Gastroesophageal sphincter (tissue), 4 donors: ENCODE data around the gene CALB2. TPM values are rescaled to one million over a fixed set of nuclear protein-coding genes. Genes with fewer than 3 reads are reported as not detected.

Experiments
- total RNA-seq, 4 donors: library from RNA; depleted of rRNA; stranded (reverse); fragments of >200 nt; gene quantifications; one replicate each; pipeline ENCODE4 v1.1.0, GENCODE V29; 2016

CALB2 gene
- total RNA-seq, 4 donors from 2014 or later = 0.85 to 2.8 TPM; not detected in 2

Other genes starting within 250 kb of the CALB2 start
- 10 to 100 TPM in 1 of 4 donors, 1 to 10 TPM in 2, under 1 TPM in 1; 0.35 to 10.3 (median 4.3) TPM for gene HYDIN, start 128.0 kb upstream of the CALB2 start, total RNA-seq
- 10 to 100 TPM; 10.6 to 30.2 (median 22.7) TPM for gene CMTR2, start 69.3 kb upstream of the CALB2 start, total RNA-seq
- not detected for gene TLE7, start 83.3 kb downstream of the CALB2 start, total RNA-seq
- 10 to 100 TPM; 11.0 to 23.0 (median 14.6) TPM for gene ZNF23, start 103.5 kb downstream of the CALB2 start, total RNA-seq
- gene ZNF19, start 130.6 kb downstream of the CALB2 start, total RNA-seq = 1 to 10 TPM; 2.2 to 7.6 (median 4.2) TPM
- 1 to 10 TPM in 1 of 4 donors, under 1 TPM in 1, not detected in 2; 0.15 to 4.3 TPM for gene CHST4, start 167.7 kb downstream of the CALB2 start, total RNA-seq
- gene TAT, start 218.4 kb downstream of the CALB2 start, total RNA-seq = not detected